HepG2 (cell line): ENCODE measurements around the gene PDK2. TPM values are rescaled to one million over a fixed set of nuclear protein-coding genes. Genes with fewer than 3 reads are reported as not detected.
A peak's percentile ranks its signal among the peaks of the same experiment; 100 is the strongest.

Source experiments
- CBX2 ChIP-seq, 2 experiments: fragments of 200-600 bp in 1 of 2; sonication (generic); formaldehyde crosslinking in 1 of 2; IDR thresholded peaks; 2 replicates each; pipeline versions ENCODE4 v1.7.0 to v1.8.1; 2018 to 2022; ENCODE audit warnings: low read depth in 2 of 2, low read length in 1 of 2, mild to moderate bottlenecking in 1 of 2, missing genetic modification reagents in 1 of 2
- ELF4 ChIP-seq: sonication (generic); formaldehyde crosslinking; IDR thresholded peaks from 2 replicates; pipeline ENCODE4 v1.5.0; 2020; ENCODE audit warnings: missing genetic modification reagents, mild to moderate bottlenecking, moderate library complexity, borderline replicate concordance
- GPN1 ChIP-seq: sonication (generic); formaldehyde crosslinking; IDR thresholded peaks from 2 replicates; pipeline ENCODE4 v1.5.1; 2020; ENCODE audit warnings: missing genetic modification reagents, borderline replicate concordance
- IKZF1 ChIP-seq: fragments of 450-650 bp; IDR thresholded peaks from 2 replicates; pipeline ENCODE4 v1.7.1; 2016
- KMT2B ChIP-seq: IDR thresholded peaks from 2 replicates; pipeline ENCODE4 v1.6.1; 2016; ENCODE audit warnings: missing genetic modification reagents, missing compliant biosample characterization
- MAZ ChIP-seq, 2 experiments: sonication (generic) in 1 of 2; formaldehyde crosslinking in 1 of 2; IDR thresholded peaks; 2 replicates each; pipeline versions ENCODE4 v1.5.0 to v1.6.1; 2012 to 2020; ENCODE audit warnings: low read depth in 2 of 2, mild to moderate bottlenecking in 2 of 2, borderline replicate concordance in 1 of 2, improper control_type of control experiment in 1 of 2, low read length in 1 of 2, missing genetic modification reagents in 1 of 2, moderate library complexity in 1 of 2
- MTERF4 ChIP-seq: sonication (generic); formaldehyde crosslinking; IDR thresholded peaks from 2 replicates; pipeline ENCODE4 v1.8.0; 2023; ENCODE audit warnings: mild to moderate bottlenecking, missing genetic modification reagents
- PAWR ChIP-seq: sonication (generic); formaldehyde crosslinking; IDR thresholded peaks from 2 replicates; pipeline ENCODE4 v1.4.0; 2020; ENCODE audit warnings: missing genetic modification reagents, mild to moderate bottlenecking, borderline replicate concordance
- PLSCR1 ChIP-seq: sonication (generic); formaldehyde crosslinking; IDR thresholded peaks from 2 replicates; pipeline ENCODE4 v1.5.0; 2020; ENCODE audit warnings: missing genetic modification reagents, mild to moderate bottlenecking, borderline replicate concordance
- STAG1 ChIP-seq: sonication (generic); formaldehyde crosslinking; IDR thresholded peaks from 2 replicates; pipeline ENCODE4 v1.4.0; 2020; ENCODE audit warnings: missing genetic modification reagents
- USF2 ChIP-seq, 2 experiments: sonication (generic) in 1 of 2; formaldehyde crosslinking in 1 of 2; IDR thresholded peaks; 2 replicates each; pipeline versions ENCODE4 v1.5.1 to v1.6.1; 2011 to 2020; ENCODE audit warnings: borderline replicate concordance in 1 of 2, low read depth in 1 of 2, low read length in 1 of 2, mild to moderate bottlenecking in 1 of 2, missing genetic modification reagents in 1 of 2, moderate library complexity in 1 of 2
- ZNF274 ChIP-seq: sonication (generic); formaldehyde crosslinking; IDR thresholded peaks from 2 replicates; pipeline ENCODE4 v1.5.1; 2020; ENCODE audit warnings: mild to moderate bottlenecking, missing genetic modification reagents
- ZNF468 ChIP-seq: sonication (generic); formaldehyde crosslinking; IDR thresholded peaks from 2 replicates; pipeline ENCODE4 v1.8.0; 2022; ENCODE audit warnings: mild to moderate bottlenecking, moderate library complexity, missing genetic modification reagents
- ZNF558 ChIP-seq: sonication (generic); formaldehyde crosslinking; IDR thresholded peaks from 2 replicates; pipeline ENCODE4 v1.9.0; 2022; ENCODE audit warnings: mild to moderate bottlenecking, missing genetic modification reagents, borderline replicate concordance
- polyA plus RNA-seq, 8 experiments: library from polyadenylated mRNA; depleted of rRNA in 3 of 8; stranded (reverse) in 7 of 8; unstranded in 1 of 8; fragments of >200 nt; fragmentation: Illumina TruSeq in 4 of 8; extraction: Trizol in 4 of 8; gene quantifications; 2 replicates each; pipeline versions ENCODE4 v1.2.1 to v1.2.3, GENCODE V29; 2011 to 2016; ENCODE audit warnings: low read depth in 4 of 8, missing spikeins in 1 of 8, mixed read lengths in 1 of 8; ENCODE audit not compliant: insufficient read depth in 1 of 8
- total RNA-seq, 5 experiments: library from RNA; depleted of rRNA; stranded (reverse); fragments of >200 nt; fragmentation: Illumina TruSeq; extraction: Trizol; gene quantifications; 2 replicates each; pipeline ENCODE4 v1.2.3, GENCODE V29; 2016; ENCODE audit warnings: low read depth in 1 of 5
- TF ChIP-seq, protein P1 (sequence below): sonication (generic); formaldehyde crosslinking; IDR thresholded peaks from 2 replicates; pipeline ENCODE4 v1.4.0; 2020; ENCODE audit warnings: missing genetic modification reagents

PDK2 gene
- total and polyA plus RNA-seq, 2 of the 13 experiments (the other 11 are each of a cell fraction or from before 2014, with no cell fraction given), result 18.5 to 59.7 TPM

- TF ChIP-seq KMT2B (CRISPR knock-in tag), result peak; percentile 65; the same call in 1 of the 2 replicates
- peak; percentile 90; the same call in 1 of the 2 replicates for TF ChIP-seq ELF4 (CRISPR knock-in tag)
- TF ChIP-seq CBX2 (IDR thresholded peaks at IDR 0.05; ENCODE audit: low read depth, low read length), result no peak
- TF ChIP-seq CBX2 (CRISPR knock-in tag; IDR thresholded peaks at IDR 0.05; ENCODE audit: low read depth), result no peak
- peak; percentile 69; the same call in 1 of the 2 replicates for TF ChIP-seq MTERF4
- TF ChIP-seq PAWR, result no peak
- TF ChIP-seq GPN1 (CRISPR knock-in tag), result no peak
- TF ChIP-seq ZNF558 (CRISPR knock-in tag), result no peak
- TF ChIP-seq ZNF468 (CRISPR knock-in tag), result no peak
- TF ChIP-seq, protein P1, sequence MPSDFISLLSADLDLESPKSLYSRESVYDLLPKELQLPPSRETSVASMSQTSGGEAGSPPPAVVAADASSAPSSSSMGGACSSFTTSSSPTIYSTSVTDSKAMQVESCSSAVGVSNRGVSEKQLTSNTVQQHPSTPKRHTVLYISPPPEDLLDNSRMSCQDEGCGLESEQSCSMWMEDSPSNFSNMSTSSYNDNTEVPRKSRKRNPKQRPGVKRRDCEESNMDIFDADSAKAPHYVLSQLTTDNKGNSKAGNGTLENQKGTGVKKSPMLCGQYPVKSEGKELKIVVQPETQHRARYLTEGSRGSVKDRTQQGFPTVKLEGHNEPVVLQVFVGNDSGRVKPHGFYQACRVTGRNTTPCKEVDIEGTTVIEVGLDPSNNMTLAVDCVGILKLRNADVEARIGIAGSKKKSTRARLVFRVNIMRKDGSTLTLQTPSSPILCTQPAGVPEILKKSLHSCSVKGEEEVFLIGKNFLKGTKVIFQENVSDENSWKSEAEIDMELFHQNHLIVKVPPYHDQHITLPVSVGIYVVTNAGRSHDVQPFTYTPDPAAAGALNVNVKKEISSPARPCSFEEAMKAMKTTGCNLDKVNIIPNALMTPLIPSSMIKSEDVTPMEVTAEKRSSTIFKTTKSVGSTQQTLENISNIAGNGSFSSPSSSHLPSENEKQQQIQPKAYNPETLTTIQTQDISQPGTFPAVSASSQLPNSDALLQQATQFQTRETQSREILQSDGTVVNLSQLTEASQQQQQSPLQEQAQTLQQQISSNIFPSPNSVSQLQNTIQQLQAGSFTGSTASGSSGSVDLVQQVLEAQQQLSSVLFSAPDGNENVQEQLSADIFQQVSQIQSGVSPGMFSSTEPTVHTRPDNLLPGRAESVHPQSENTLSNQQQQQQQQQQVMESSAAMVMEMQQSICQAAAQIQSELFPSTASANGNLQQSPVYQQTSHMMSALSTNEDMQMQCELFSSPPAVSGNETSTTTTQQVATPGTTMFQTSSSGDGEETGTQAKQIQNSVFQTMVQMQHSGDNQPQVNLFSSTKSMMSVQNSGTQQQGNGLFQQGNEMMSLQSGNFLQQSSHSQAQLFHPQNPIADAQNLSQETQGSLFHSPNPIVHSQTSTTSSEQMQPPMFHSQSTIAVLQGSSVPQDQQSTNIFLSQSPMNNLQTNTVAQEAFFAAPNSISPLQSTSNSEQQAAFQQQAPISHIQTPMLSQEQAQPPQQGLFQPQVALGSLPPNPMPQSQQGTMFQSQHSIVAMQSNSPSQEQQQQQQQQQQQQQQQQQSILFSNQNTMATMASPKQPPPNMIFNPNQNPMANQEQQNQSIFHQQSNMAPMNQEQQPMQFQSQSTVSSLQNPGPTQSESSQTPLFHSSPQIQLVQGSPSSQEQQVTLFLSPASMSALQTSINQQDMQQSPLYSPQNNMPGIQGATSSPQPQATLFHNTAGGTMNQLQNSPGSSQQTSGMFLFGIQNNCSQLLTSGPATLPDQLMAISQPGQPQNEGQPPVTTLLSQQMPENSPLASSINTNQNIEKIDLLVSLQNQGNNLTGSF (CRISPR knock-in tag), result no peak
- no peak for TF ChIP-seq STAG1 (CRISPR knock-in tag)
- no peak for TF ChIP-seq ZNF274 (CRISPR knock-in tag)
- TF ChIP-seq USF2 (IDR thresholded peaks at IDR 0.05; ENCODE audit: low read depth, low read length), result no peak
- TF ChIP-seq USF2 (CRISPR knock-in tag; IDR thresholded peaks at IDR 0.05; ENCODE audit: borderline replicate concordance), result no peak
- no peak for TF ChIP-seq IKZF1
- peak; percentile 65; the same call in 1 of the 2 replicates for TF ChIP-seq MAZ (IDR thresholded peaks at IDR 0.05; ENCODE audit: borderline replicate concordance, low read depth, low read length)
- peak; percentile 85 for TF ChIP-seq MAZ (CRISPR knock-in tag; IDR thresholded peaks at IDR 0.05; ENCODE audit: low read depth)
- TF ChIP-seq PLSCR1 (CRISPR knock-in tag), result no peak
Observed at GRCh38 chr17:50151937-50152547, 56.9 kb downstream of the PDK2 start (continued).
